ENCODE results near the gene CYTH3. TPM values are rescaled to one million over a fixed set of nuclear protein-coding genes. Genes with fewer than 3 reads are reported as not detected.

CYTH3 gene
- total and polyA plus RNA-seq, 2 of the 13 experiments (the other 11 are each of a cell fraction or from before 2014, with no cell fraction given), result 3.1 to 3.8 TPM

GRCh38 chr7:6305330-6305729, 32.9 kb upstream of the CYTH3 start (continued):
- no peak for TF ChIP-seq GMEB1 (CRISPR knock-in tag; IDR thresholded peaks at IDR 0.05; ENCODE audit: borderline replicate concordance)
- TF ChIP-seq KLF15 (CRISPR knock-in tag; IDR thresholded peaks at IDR 0.05; ENCODE audit: borderline replicate concordance), result no peak
- peak; percentile 86 for TF ChIP-seq RARA (CRISPR knock-in tag; IDR thresholded peaks at IDR 0.05)
- TF ChIP-seq HMG20A (CRISPR knock-in tag; IDR thresholded peaks at IDR 0.05; ENCODE audit: borderline replicate concordance), result peak; percentile 59; the same call in 1 of the 2 replicates
- TF ChIP-seq SALL2 (CRISPR knock-in tag; IDR thresholded peaks at IDR 0.05), result no peak
- TF ChIP-seq PCBP2 (optimal IDR thresholded peaks at IDR 0.05; ENCODE audit: low read depth, low read length, poor library complexity, severe bottlenecking), result no peak
- peak; percentile 79 for TF ChIP-seq FOXA3 (CRISPR knock-in tag; IDR thresholded peaks at IDR 0.05)
- TF ChIP-seq ZHX2 (IDR thresholded peaks at IDR 0.05; ENCODE audit: low read depth), result no peak
- no peak for TF ChIP-seq ZHX2 (CRISPR knock-in tag; IDR thresholded peaks at IDR 0.05; ENCODE audit: borderline replicate concordance)
- peak; percentile 27; the same call in 1 of the 2 replicates for TF ChIP-seq SOX5 (CRISPR knock-in tag; IDR thresholded peaks at IDR 0.05; ENCODE audit: borderline replicate concordance)
- TF ChIP-seq PAXIP1 (CRISPR knock-in tag; conservative IDR thresholded peaks at IDR 0.05), result no peak
- TF ChIP-seq NCOR1 (IDR thresholded peaks at IDR 0.05; ENCODE audit: borderline replicate concordance, low read length), result peak; percentile 42; the same call in 1 of the 2 replicates
- TF ChIP-seq ARNT (IDR thresholded peaks at IDR 0.05), result no peak
- TF ChIP-seq ZSCAN12 (CRISPR knock-in tag; IDR thresholded peaks at IDR 0.05), result no peak
- TF ChIP-seq SKI (IDR thresholded peaks at IDR 0.05; ENCODE audit: partially characterized antibody), result peak; percentile 44
- peak; percentile 90 for TF ChIP-seq TBL1XR1 (IDR thresholded peaks at IDR 0.05; ENCODE audit: borderline replicate concordance, low read length, partially characterized antibody)
- no peak for TF ChIP-seq GTF3A (CRISPR knock-in tag; conservative IDR thresholded peaks at IDR 0.05)
- TF ChIP-seq ZNF652 (CRISPR knock-in tag; IDR thresholded peaks at IDR 0.05; ENCODE audit: borderline replicate concordance, low read depth), result peak; percentile 24; the same call in 1 of the 2 replicates
